HCT116 (cell line): Measurements from ENCODE around the gene SORCS2. TPM values are rescaled to one million over a fixed set of nuclear protein-coding genes. Genes with fewer than 3 reads are reported as not detected.

Source experiments
- ATAC-seq: fragments of 200-7000 bp; cut with Tn5 transposase; 2 replicates; pipeline ENCODE4 v1.9.1; 2020; ENCODE audit warnings: mild to moderate bottlenecking, moderate library complexity
- BruUV-seq: library from RNA; stranded (reverse); fragments of 400-500 nt; replicated peaks from 2 replicates; lab custom pipeline; 2021; lab: Mats Ljungman, UMichigan
- CTCF ChIA-PET: fragments of 300-600 bp; sonication (Branson Sonifier 250); formaldehyde crosslinking; loops from one replicate; lab custom pipeline; 2021; ENCODE audit warnings: antibody characterized with exemption; lab: Charles Lee
- POLR2A ChIA-PET: fragments of 300-600, 350-600 bp; sonication (Branson Sonifier 250); formaldehyde crosslinking; loops from one replicate; lab custom pipeline; 2021; ENCODE audit warnings: antibody characterized with exemption; lab: Charles Lee
- RAD21 ChIA-PET, 2 experiments: fragments of 300-600 bp; sonication (Branson Sonifier 250); formaldehyde crosslinking; loops; one replicate each; lab custom pipeline; 2023; ENCODE audit warnings: low total read pairs in 2 of 2; ENCODE audit not compliant: uncharacterized antibody in 2 of 2, unreplicated experiment in 2 of 2, low non-redundant PET in 1 of 2; lab: Charles Lee
- DNase-seq: peaks from one replicate; pipeline ENCODE4 v3.0.0-alpha.2; 2010; ENCODE audit warnings: low read depth, low spot score
- H2AFZ ChIP-seq: fragments of 200-600 bp; shearing (Covaris generic), sonication (generic); 2 replicates; pipeline ENCODE4 v1.6.1; 2017; ENCODE audit warnings: low read depth, mixed run types, mixed read lengths, antibody characterized with exemption, low read length; ENCODE audit not compliant: poor library complexity, severe bottlenecking
- H3K27ac ChIP-seq: 2 replicates; pipeline ENCODE4 v1.5.1; 2012; ENCODE audit warnings: low read depth, low read length
- H3K27me3 ChIP-seq: fragments of 200-600 bp; sonication (generic); 2 replicates; pipeline ENCODE4 v1.6.1; 2016; ENCODE audit warnings: mixed run types, low read length, mixed read lengths; ENCODE audit not compliant: insufficient read depth
- H3K36me3 ChIP-seq, 2 experiments: fragments of 200-500 bp in 1 of 2; fragments of 200-600 bp in 1 of 2; sonication (Bioruptor generic) in 1 of 2; sonication (generic) in 1 of 2; 2 replicates each; pipeline versions ENCODE4 v1.5.1 to v1.6.1; 2014 to 2016; ENCODE audit warnings: low read length in 2 of 2, inconsistent platforms in 1 of 2, mixed read lengths in 1 of 2, mixed run types in 1 of 2; ENCODE audit not compliant: insufficient read depth in 2 of 2, control insufficient read depth in 1 of 2
- H3K4me1 ChIP-seq, 2 experiments: fragments of 200-600 bp in 1 of 2; sonication (generic) in 1 of 2; 2 replicates each; pipeline versions ENCODE4 v1.5.1 to v1.6.1; 2012 to 2017; ENCODE audit warnings: low read length in 2 of 2, inconsistent platforms in 1 of 2, mild to moderate bottlenecking in 1 of 2, mixed read lengths in 1 of 2, mixed run types in 1 of 2, moderate library complexity in 1 of 2; ENCODE audit not compliant: insufficient read depth in 2 of 2, control insufficient read depth in 1 of 2
- H3K4me2 ChIP-seq: fragments of 200-600 bp; sonication (generic); 2 replicates; pipeline ENCODE4 v1.6.1; 2017; ENCODE audit warnings: mixed run types, low read length, mixed read lengths
- H3K4me3 ChIP-seq, 2 experiments: fragments of 200-600 bp in 1 of 2; sonication (generic) in 1 of 2; replicated peaks in 1 of 2; 2 replicates each; pipeline ENCODE4 v1.5.1; 2011 to 2016; ENCODE audit warnings: low read length in 2 of 2, control low read depth in 1 of 2, low read depth in 1 of 2, mild to moderate bottlenecking in 1 of 2, mixed read lengths in 1 of 2, mixed run types in 1 of 2
- H3K79me2 ChIP-seq: fragments of 200-600 bp; sonication (generic); 2 replicates; pipeline ENCODE4 v1.6.1; 2017; ENCODE audit warnings: mild to moderate bottlenecking, mixed run types, low read length, moderate library complexity, mixed read lengths; ENCODE audit not compliant: insufficient read depth
- H3K9ac ChIP-seq: fragments of 200-600 bp; sonication (generic); 2 replicates; pipeline ENCODE4 v1.6.1; 2016; ENCODE audit warnings: low read length, mixed read lengths
- H3K9me2 ChIP-seq: fragments of 200-600 bp; sonication (generic), shearing (Covaris generic); 2 replicates; pipeline ENCODE4 v1.6.1; 2017; ENCODE audit warnings: mixed run types, mild to moderate bottlenecking, moderate library complexity; ENCODE audit not compliant: insufficient read depth
- H3K9me3 ChIP-seq, 2 experiments: fragments of 200-500 bp in 1 of 2; fragments of 200-600 bp in 1 of 2; sonication (Bioruptor generic) in 1 of 2; sonication (generic) in 1 of 2; 2 replicates each; pipeline ENCODE4 v1.6.1; 2014 to 2017; ENCODE audit warnings: low read length in 2 of 2, mixed read lengths in 2 of 2, inconsistent platforms in 1 of 2, low read depth in 1 of 2, mild to moderate bottlenecking in 1 of 2, mixed run types in 1 of 2, moderate library complexity in 1 of 2; ENCODE audit not compliant: control insufficient read depth in 1 of 2, insufficient read depth in 1 of 2
- H4K20me1 ChIP-seq: fragments of 200-600 bp; sonication (generic), shearing (Covaris generic); 2 replicates; pipeline ENCODE4 v1.6.1; 2017; ENCODE audit warnings: mixed run types, mild to moderate bottlenecking, moderate library complexity; ENCODE audit not compliant: insufficient read depth
- CBX3 ChIP-seq: IDR thresholded peaks from 2 replicates; pipeline ENCODE4 v1.6.1; 2012; ENCODE audit warnings: low read depth
- CEBPB ChIP-seq: IDR thresholded peaks from 2 replicates; pipeline ENCODE4 v1.6.1; 2012; ENCODE audit warnings: low read depth
- EGR1 ChIP-seq: IDR thresholded peaks from 2 replicates; pipeline ENCODE4 v1.6.1; 2012; ENCODE audit warnings: low read depth
- EZH2 ChIP-seq: fragments of 200-600 bp; sonication (generic); IDR thresholded peaks from 2 replicates; pipeline ENCODE4 v1.6.1; 2017; ENCODE audit warnings: antibody characterized with exemption, mixed run types
- EZH2phosphoT487 ChIP-seq: fragments of 200-600 bp; IDR thresholded peaks from 2 replicates; pipeline ENCODE4 v1.6.1; 2018; ENCODE audit warnings: antibody characterized with exemption, borderline replicate concordance
- FOSL1 ChIP-seq: IDR thresholded peaks from 2 replicates; pipeline ENCODE4 v1.6.1; 2012; ENCODE audit warnings: low read depth
- JUND ChIP-seq: IDR thresholded peaks from 2 replicates; pipeline ENCODE4 v1.6.1; 2012
- POLR2AphosphoS5 ChIP-seq: IDR thresholded peaks from 2 replicates; pipeline ENCODE4 v1.6.1; 2011; ENCODE audit warnings: mild to moderate bottlenecking, low read depth, low read length, moderate library complexity
- RAD21 ChIP-seq: IDR thresholded peaks from 2 replicates; pipeline ENCODE4 v1.6.1; 2012; ENCODE audit warnings: low read depth, mild to moderate bottlenecking
- REST ChIP-seq: IDR thresholded peaks from 2 replicates; pipeline ENCODE4 v1.6.1; 2012; ENCODE audit warnings: low read depth
- SIN3A ChIP-seq: IDR thresholded peaks from 2 replicates; pipeline ENCODE4 v1.6.1; 2012; ENCODE audit warnings: low read depth
- SP1 ChIP-seq: IDR thresholded peaks from 2 replicates; pipeline ENCODE4 v1.6.1; 2012; ENCODE audit warnings: low read depth
- SRF ChIP-seq: IDR thresholded peaks from 2 replicates; pipeline ENCODE4 v1.6.1; 2012; ENCODE audit warnings: low read depth
- TCF7L2 ChIP-seq: IDR thresholded peaks from 2 replicates; pipeline ENCODE4 v1.7.0; 2011; ENCODE audit warnings: borderline replicate concordance, inconsistent platforms; ENCODE audit not compliant: insufficient read depth, insufficient read length; ENCODE audit errors: extremely low read depth
- YY1 ChIP-seq: IDR thresholded peaks from 2 replicates; pipeline ENCODE4 v1.6.1; 2011; ENCODE audit warnings: low read length, low read depth, moderate library complexity, mild to moderate bottlenecking; ENCODE audit not compliant: insufficient replicate concordance; ENCODE audit errors: extremely low read depth
- ZFX ChIP-seq: fragments of 450-650 bp; IDR thresholded peaks from 2 replicates; pipeline ENCODE4 v1.6.1; 2017
- ZNF274 ChIP-seq: fragments of 200-500 bp; sonication (Bioruptor generic); IDR thresholded peaks from 2 replicates; pipeline ENCODE4 v1.6.1; 2014; ENCODE audit warnings: mild to moderate bottlenecking, low read depth, low read length, inconsistent platforms
- intact Hi-C: fragments of 100-400 bp; cut with micrococcal nuclease; formaldehyde crosslinking; loops from 2 replicates; pipeline ENCODE4 v1.10.0; 2022
- total RNA-seq: library from RNA; stranded (reverse); gene quantifications from one replicate; pipeline ENCODE4 v1.2.1, GENCODE V29; 2021; ENCODE audit not compliant: unreplicated experiment
- TF ChIP-seq, protein P1 (sequence below), 3 experiments: fragments of 200-600 bp in 1 of 3; sonication (generic) in 1 of 3; IDR thresholded peaks in 2 of 3; conservative IDR thresholded peaks in 1 of 3; 2 replicates each; pipeline ENCODE4 v1.5.1; 2012 to 2017; ENCODE audit warnings: low read depth in 2 of 3, low read length in 2 of 3, antibody characterized with exemption in 1 of 3, borderline replicate concordance in 1 of 3, control low read depth in 1 of 3, mild to moderate bottlenecking in 1 of 3, mixed read lengths in 1 of 3, mixed run types in 1 of 3, moderate library complexity in 1 of 3; ENCODE audit not compliant: insufficient read depth in 1 of 3
- TF ChIP-seq, protein P2 (sequence below): IDR thresholded peaks from 2 replicates; pipeline ENCODE4 v1.6.1; 2011; ENCODE audit warnings: mild to moderate bottlenecking, low read length, moderate library complexity; ENCODE audit not compliant: insufficient replicate concordance; ENCODE audit errors: extremely low read depth

Gene SORCS2
- total RNA-seq, 1 experiment from 2014 or later, result 0.37 TPM

GRCh38 chr4:7307394-7308099 is 115.2 kb downstream of the SORCS2 start:
- ATAC-seq (no peak), DNase-seq (no peak)
- RAD21 ChIA-PET, result no interaction called here
- Histone ChIP-seq H3K36me3 (no peaks in the 10 kb centered on the region), H3K9me2 (no peaks in the 10 kb centered on the region), H3K79me2 (no peaks in the 10 kb centered on the region), H3K9ac (no peak overlapping the region), H2AFZ (no peak overlapping the region), H3K27me3 (peaks cover 20% of the 10 kb centered on the region; the same call in 1 of the 2 replicates), H3K4me2 (no peak overlapping the region), H3K27ac (no peak overlapping the region), H3K9me3 (no peaks in the 10 kb centered on the region), H3K4me3 (no peak overlapping the region), H3K4me1 (no peaks in the 10 kb centered on the region), H4K20me1 (no peaks in the 10 kb centered on the region)
- intact Hi-C loops, result no loop called here
- no TSS peak for BruUV-seq
- no peak for TF ChIP-seq REST
- TF ChIP-seq POLR2AphosphoS5, result no peak
- no peak for TF ChIP-seq CBX3
- TF ChIP-seq CEBPB, result no peak
- TF ChIP-seq JUND, result no peak
- TF ChIP-seq TCF7L2, result no peak
- TF ChIP-seq YY1, result no peak
- no peak for TF ChIP-seq RAD21
- TF ChIP-seq ZFX, result no peak
- no peak for TF ChIP-seq ZNF274
- TF ChIP-seq EGR1, result no peak
- TF ChIP-seq SRF, result no peak
- TF ChIP-seq SIN3A, result no peak
- TF ChIP-seq EZH2phosphoT487, result no peak
- TF ChIP-seq EZH2, result no peak
- TF ChIP-seq, protein P1, sequence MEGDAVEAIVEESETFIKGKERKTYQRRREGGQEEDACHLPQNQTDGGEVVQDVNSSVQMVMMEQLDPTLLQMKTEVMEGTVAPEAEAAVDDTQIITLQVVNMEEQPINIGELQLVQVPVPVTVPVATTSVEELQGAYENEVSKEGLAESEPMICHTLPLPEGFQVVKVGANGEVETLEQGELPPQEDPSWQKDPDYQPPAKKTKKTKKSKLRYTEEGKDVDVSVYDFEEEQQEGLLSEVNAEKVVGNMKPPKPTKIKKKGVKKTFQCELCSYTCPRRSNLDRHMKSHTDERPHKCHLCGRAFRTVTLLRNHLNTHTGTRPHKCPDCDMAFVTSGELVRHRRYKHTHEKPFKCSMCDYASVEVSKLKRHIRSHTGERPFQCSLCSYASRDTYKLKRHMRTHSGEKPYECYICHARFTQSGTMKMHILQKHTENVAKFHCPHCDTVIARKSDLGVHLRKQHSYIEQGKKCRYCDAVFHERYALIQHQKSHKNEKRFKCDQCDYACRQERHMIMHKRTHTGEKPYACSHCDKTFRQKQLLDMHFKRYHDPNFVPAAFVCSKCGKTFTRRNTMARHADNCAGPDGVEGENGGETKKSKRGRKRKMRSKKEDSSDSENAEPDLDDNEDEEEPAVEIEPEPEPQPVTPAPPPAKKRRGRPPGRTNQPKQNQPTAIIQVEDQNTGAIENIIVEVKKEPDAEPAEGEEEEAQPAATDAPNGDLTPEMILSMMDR (IDR thresholded peaks at IDR 0.05 in 2 of 3, conservative IDR thresholded peaks at IDR 0.05 in 1 of 3; ENCODE audit: borderline replicate concordance in 1 of 3, insufficient read depth in 1 of 3, low read depth in 2 of 3, low read length in 2 of 3), result no peak
- TF ChIP-seq, protein P2, sequence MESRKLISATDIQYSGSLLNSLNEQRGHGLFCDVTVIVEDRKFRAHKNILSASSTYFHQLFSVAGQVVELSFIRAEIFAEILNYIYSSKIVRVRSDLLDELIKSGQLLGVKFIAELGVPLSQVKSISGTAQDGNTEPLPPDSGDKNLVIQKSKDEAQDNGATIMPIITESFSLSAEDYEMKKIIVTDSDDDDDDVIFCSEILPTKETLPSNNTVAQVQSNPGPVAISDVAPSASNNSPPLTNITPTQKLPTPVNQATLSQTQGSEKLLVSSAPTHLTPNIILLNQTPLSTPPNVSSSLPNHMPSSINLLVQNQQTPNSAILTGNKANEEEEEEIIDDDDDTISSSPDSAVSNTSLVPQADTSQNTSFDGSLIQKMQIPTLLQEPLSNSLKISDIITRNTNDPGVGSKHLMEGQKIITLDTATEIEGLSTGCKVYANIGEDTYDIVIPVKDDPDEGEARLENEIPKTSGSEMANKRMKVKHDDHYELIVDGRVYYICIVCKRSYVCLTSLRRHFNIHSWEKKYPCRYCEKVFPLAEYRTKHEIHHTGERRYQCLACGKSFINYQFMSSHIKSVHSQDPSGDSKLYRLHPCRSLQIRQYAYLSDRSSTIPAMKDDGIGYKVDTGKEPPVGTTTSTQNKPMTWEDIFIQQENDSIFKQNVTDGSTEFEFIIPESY, result no peak
- TF ChIP-seq FOSL1, result no peak
- TF ChIP-seq SP1, result no peak
- CTCF ChIA-PET, result no interaction called here
- POLR2A ChIA-PET, result no interaction called here
